GM23338 (cell line): Measurements from ENCODE around the gene FAM217A. TPM values are rescaled to one million over a fixed set of nuclear protein-coding genes. Genes with fewer than 3 reads are reported as not detected.

Source experiments
- ATAC-seq: fragments of 200-7000 bp; cut with Tn5 transposase; 3 replicates; pipeline ENCODE4 v1.9.1; 2020
- DNase-seq: peaks from one replicate; pipeline ENCODE4 v3.0.0-alpha.2; 2015; ENCODE audit warnings: low spot score
- H2AFZ ChIP-seq: fragments of 200-600 bp; sonication (generic); 2 replicates; pipeline ENCODE4 v1.8.0; 2016; ENCODE audit warnings: antibody characterized with exemption, mild to moderate bottlenecking, moderate library complexity
- H3F3A ChIP-seq: fragments of 200-600 bp; sonication (generic); replicated peaks from 2 replicates; pipeline ENCODE4 v1.8.0; 2017; ENCODE audit warnings: antibody characterized with exemption, mixed run types, low read depth
- H3K27ac ChIP-seq: fragments of 200-600 bp; sonication (generic); 2 replicates; pipeline ENCODE4 v1.6.1; 2016; ENCODE audit warnings: low read depth
- H3K27me3 ChIP-seq: fragments of 200-600 bp; sonication (generic); 2 replicates; pipeline ENCODE4 v1.8.0; 2016; ENCODE audit warnings: mild to moderate bottlenecking, mixed run types, moderate library complexity; ENCODE audit not compliant: insufficient read depth
- H3K36me3 ChIP-seq: fragments of 200-600 bp; sonication (generic); 2 replicates; pipeline ENCODE4 v1.8.0; 2016; ENCODE audit warnings: mild to moderate bottlenecking; ENCODE audit not compliant: insufficient read depth
- H3K4me1 ChIP-seq: fragments of 200-600 bp; sonication (generic); 2 replicates; pipeline ENCODE4 v1.8.0; 2016; ENCODE audit warnings: mild to moderate bottlenecking, moderate library complexity; ENCODE audit not compliant: insufficient read depth
- H3K4me2 ChIP-seq: fragments of 200-600 bp; sonication (generic); 2 replicates; pipeline ENCODE4 v1.7.1; 2017; ENCODE audit warnings: mixed run types
- H3K4me3 ChIP-seq: fragments of 200-600 bp; sonication (generic); 2 replicates; pipeline ENCODE4 v1.6.1; 2016; ENCODE audit warnings: mixed run types
- H3K79me2 ChIP-seq: fragments of 200-600 bp; sonication (generic); replicated peaks from 2 replicates; pipeline ENCODE4 v1.8.0; 2017; ENCODE audit warnings: mild to moderate bottlenecking; ENCODE audit not compliant: insufficient read depth
- H3K9me2 ChIP-seq: fragments of 200-600 bp; sonication (generic); 2 replicates; pipeline ENCODE4 v1.8.0; 2017; ENCODE audit not compliant: insufficient read depth
- H4K20me1 ChIP-seq: fragments of 200-600 bp; sonication (generic); replicated peaks from 2 replicates; pipeline ENCODE4 v1.8.0; 2017; ENCODE audit warnings: mild to moderate bottlenecking; ENCODE audit not compliant: insufficient read depth
- H3K27ac Mint-ChIP-seq: 2 replicates; pipeline ENCODE4 v1.8.0; 2020; ENCODE audit warnings: inconsistent platforms, mild to moderate bottlenecking, moderate library complexity, mixed read lengths
- H3K27me3 Mint-ChIP-seq: 3 replicates; pipeline ENCODE4 v1.8.0; 2022; ENCODE audit warnings: low read depth, mild to moderate bottlenecking, moderate library complexity, mixed read lengths, inconsistent platforms; ENCODE audit not compliant: insufficient read depth, poor library complexity
- H3K36me3 Mint-ChIP-seq: 3 replicates; pipeline ENCODE4 v1.8.0; 2021; ENCODE audit warnings: low read depth, mild to moderate bottlenecking, inconsistent platforms, moderate library complexity, mixed read lengths
- H3K4me1 Mint-ChIP-seq: 3 replicates; pipeline ENCODE4 v1.8.0; 2020; ENCODE audit warnings: mild to moderate bottlenecking, inconsistent platforms, mixed read lengths
- H3K4me3 Mint-ChIP-seq: 3 replicates; pipeline ENCODE4 v1.8.0; 2021; ENCODE audit warnings: moderate library complexity, mild to moderate bottlenecking, inconsistent platforms, mixed read lengths
- H3K9me3 Mint-ChIP-seq: 3 replicates; pipeline ENCODE4 v1.8.0; 2020; ENCODE audit warnings: moderate library complexity, mild to moderate bottlenecking, inconsistent platforms, mixed read lengths
- CREB1 ChIP-seq: fragments of 250-450 bp; sonication (Bioruptor Pico); IDR thresholded peaks from 2 replicates; pipeline ENCODE4 v1.5.0; 2020; ENCODE audit warnings: low read depth, mild to moderate bottlenecking, moderate library complexity
- CTCF ChIP-seq, 2 experiments: fragments of 200-600 bp in 1 of 2; sonication (generic) in 1 of 2; conservative IDR thresholded peaks; 2 replicates each; pipeline versions ENCODE4 v1.5.1 to v1.6.1; 2016 to 2017; ENCODE audit warnings: antibody characterized with exemption in 2 of 2, low read depth in 2 of 2, mild to moderate bottlenecking in 2 of 2, moderate library complexity in 1 of 2
- EZH2 ChIP-seq: fragments of 200-600 bp; sonication (generic); IDR thresholded peaks from one replicate; pipeline ENCODE4 v1.8.0; 2017; ENCODE audit warnings: antibody characterized with exemption, mild to moderate bottlenecking, low read depth; ENCODE audit not compliant: unreplicated experiment
- EZH2phosphoT487 ChIP-seq: fragments of 200-600 bp; sonication (generic); IDR thresholded peaks from one replicate; pipeline ENCODE4 v1.8.1; 2018; ENCODE audit warnings: antibody characterized with exemption; ENCODE audit not compliant: unreplicated experiment
- JUNB ChIP-seq: IDR thresholded peaks from one replicate; pipeline ENCODE4 v1.6.1; 2016; ENCODE audit warnings: antibody characterized with exemption; ENCODE audit not compliant: unreplicated experiment
- NANOG ChIP-seq: IDR thresholded peaks from 2 replicates; pipeline ENCODE4 v1.6.1; 2016; ENCODE audit warnings: antibody characterized with exemption, borderline replicate concordance
- POLR2AphosphoS5 ChIP-seq: IDR thresholded peaks from 2 replicates; pipeline ENCODE4 v1.6.1; 2016; ENCODE audit warnings: antibody characterized with exemption, low read depth
- REST ChIP-seq: IDR thresholded peaks from one replicate; pipeline ENCODE4 v1.6.1; 2018; ENCODE audit warnings: antibody characterized with exemption; ENCODE audit not compliant: unreplicated experiment
- STAT1 ChIP-seq: IDR thresholded peaks from one replicate; pipeline ENCODE4 v1.6.1; 2016; ENCODE audit warnings: antibody characterized with exemption; ENCODE audit not compliant: unreplicated experiment
- ZNF114 ChIP-seq: fragments of 250-450 bp; sonication (Bioruptor Pico); IDR thresholded peaks from 2 replicates; pipeline ENCODE4 v1.5.0; 2020; ENCODE audit warnings: mild to moderate bottlenecking, moderate library complexity
- ZNF462 ChIP-seq: fragments of 250-450 bp; sonication (Bioruptor Pico); IDR thresholded peaks from 2 replicates; pipeline ENCODE4 v1.5.0; 2020; ENCODE audit warnings: mild to moderate bottlenecking, moderate library complexity
- polyA plus RNA-seq: library from polyadenylated mRNA; unstranded; fragments of >200 nt; fragmentation: Nextera tagmentation; extraction: Ambion mirVana; gene quantifications from 2 replicates; pipeline ENCODE4 v1.2.1, GENCODE V29; 2016
- total RNA-seq: library from RNA; depleted of rRNA; stranded (reverse); fragments of >200 nt; shearing (Covaris generic); gene quantifications from 2 replicates; pipeline ENCODE4 v1.2.3, GENCODE V29; 2014

The FAM217A gene
- total and polyA plus RNA-seq, 2 experiments from 2014 or later: not detected

DNA sequence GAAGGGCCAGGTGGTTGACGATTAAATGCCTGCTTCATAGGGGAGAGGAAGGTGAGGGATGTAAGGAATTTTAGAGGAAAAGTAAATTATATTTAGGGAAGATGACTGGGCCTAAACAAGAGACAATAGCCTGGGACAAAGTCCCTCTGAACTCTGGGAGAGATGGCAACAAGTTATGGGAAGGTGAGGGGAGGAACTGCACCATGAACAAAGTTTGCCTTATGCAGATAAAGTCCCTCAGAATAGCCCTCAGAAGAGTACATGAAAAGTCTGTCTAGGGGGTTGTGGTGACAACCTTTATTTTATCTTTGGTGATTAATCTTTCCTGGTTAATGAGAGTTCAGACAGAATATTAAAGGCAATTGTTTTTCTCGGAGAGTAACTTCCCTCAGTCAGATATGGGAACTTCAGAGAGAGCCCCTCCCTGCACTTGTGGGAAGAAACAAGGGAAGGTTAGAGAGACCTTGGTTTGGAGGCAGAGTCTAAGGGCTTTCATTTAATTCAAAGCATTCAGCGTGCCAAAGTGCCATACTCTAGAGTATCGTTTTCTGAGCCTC, 27.1 kb upstream of the FAM217A start:
- Histone ChIP-seq H2AFZ (no peak overlapping the region; the same call in 1 of the 2 replicates), H3K9me2 (no peaks in the 10 kb centered on the region), H3K4me3 (no peak overlapping the region), H3K4me1 (no peaks in the 10 kb centered on the region), H3K27ac (no peak overlapping the region), H4K20me1 (no peaks in the 10 kb centered on the region), H3K36me3 (no peaks in the 10 kb centered on the region), H3F3A (no peaks in the 10 kb centered on the region), H3K27me3 (no peaks in the 10 kb centered on the region), H3K79me2 (no peaks in the 10 kb centered on the region), H3K4me2 (no peak overlapping the region)
- Mint-ChIP-seq H3K4me3 (no peak overlapping the region), H3K36me3 (no peaks in the 10 kb centered on the region), H3K27me3 (no peaks in the 10 kb centered on the region), H3K9me3 (no peaks in the 10 kb centered on the region), H3K27ac (no peak overlapping the region), H3K4me1 (no peaks in the 10 kb centered on the region; the same call in 2 of the 3 replicates)
- DNase-seq (no peak), ATAC-seq (peak; percentile 37)
- TF ChIP-seq CREB1 (no peak), JUNB (no peak), EZH2phosphoT487 (no peak), CTCF (conservative IDR thresholded peaks at IDR 0.05; ENCODE audit: low read depth in 2 of 2) (no peak), EZH2 (no peak), NANOG (no peak), STAT1 (no peak), ZNF114 (CRISPR knock-in tag) (no peak), POLR2AphosphoS5 (no peak), ZNF462 (CRISPR knock-in tag) (no peak), REST (no peak)
